IPS-NIHi7 (cell line): Measurements from ENCODE around the gene CHRNE.

ENCODE experiments used
- DNase-seq: peaks from one replicate; pipeline ENCODE4 v3.0.0; 2012; ENCODE audit warnings: mixed read lengths; ENCODE audit errors: extremely low spot score

The CHRNE gene

DNA sequence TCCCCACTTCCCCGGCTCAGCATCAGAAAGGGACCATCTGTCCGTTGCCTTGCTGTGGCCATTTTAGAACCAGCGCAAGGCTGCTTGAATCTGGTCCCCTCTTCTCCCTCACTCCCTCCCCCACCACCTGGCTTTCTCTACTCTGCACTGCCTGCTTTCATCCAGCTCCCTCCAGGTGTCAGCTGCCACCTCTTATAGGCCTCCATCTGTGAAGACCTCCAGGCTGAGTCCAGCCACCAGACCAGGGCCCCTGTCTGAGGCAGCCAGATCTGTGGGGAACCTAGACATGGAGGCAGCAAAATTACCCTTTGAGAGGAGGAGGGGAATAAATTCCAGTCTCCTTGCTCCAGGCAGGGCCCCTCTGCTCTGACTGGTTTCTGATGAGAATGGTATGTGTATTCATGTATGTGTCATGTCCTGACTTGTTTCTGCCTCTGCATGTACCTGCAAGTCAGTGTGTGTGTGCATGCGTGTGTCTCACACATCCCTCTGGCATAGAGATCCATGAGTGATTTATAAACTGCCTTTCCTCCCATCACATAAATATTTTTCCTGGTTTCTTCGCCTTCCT is 48.7 kb downstream of the CHRNE start:
- no peak for DNase-seq

DNA sequence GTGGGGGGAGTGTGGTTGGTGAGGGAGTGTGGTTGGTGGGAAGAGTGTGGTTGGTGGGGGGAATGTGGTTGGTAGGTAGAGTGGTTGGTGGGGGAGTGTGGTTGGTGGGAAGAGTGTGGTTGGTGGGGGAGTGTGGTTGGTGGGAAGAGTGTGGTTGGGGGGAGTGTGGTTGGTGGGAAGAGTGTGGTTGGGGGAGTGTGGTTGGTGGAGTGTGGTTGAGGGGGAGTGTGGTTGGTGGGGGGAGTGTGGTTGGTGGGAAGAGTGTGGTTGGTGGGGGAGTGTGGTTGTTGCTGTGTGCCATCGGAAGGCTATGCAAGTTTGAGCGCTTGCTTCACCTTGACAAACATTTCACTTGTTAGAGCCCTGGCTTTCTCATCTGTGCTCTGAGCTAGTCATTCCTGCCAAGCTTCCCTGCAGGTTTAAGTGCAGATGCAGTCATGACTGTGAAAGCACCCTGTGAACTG is 49.7 kb downstream of the CHRNE start:
- no peak for DNase-seq

DNA sequence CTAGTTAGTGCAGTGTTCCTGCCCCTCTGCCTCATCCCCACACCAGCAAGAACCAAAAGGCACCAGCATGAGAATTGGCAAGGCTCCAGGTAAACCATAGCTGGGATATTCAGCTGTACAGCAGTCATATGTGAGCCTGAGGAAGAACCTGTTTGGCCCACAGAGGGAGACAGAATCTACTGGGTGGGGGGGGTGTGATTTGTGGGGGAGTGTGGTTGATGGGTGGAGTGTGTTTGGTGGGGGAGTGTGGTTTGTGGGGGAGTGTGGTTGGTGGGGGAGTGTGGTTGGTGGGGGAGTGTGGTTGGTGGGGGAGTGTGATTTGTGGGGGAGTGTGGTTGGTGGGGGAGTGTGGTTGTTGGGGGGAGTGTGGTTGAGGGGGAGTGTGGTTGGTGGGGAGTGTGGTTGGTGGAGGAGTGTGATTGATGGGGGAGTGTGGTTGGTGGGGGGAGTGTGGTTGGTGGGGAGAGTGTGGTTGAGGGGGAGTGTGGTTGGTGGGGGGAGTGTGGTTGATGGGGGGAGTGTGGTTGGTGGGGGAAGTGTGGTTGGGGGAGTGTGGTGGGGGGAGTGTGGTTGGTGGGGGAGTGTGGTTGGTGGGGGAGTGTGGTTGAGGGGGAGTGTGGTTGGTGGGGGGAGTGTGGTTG is 50.2 kb downstream of the CHRNE start:
- no peak for DNase-seq

DNA sequence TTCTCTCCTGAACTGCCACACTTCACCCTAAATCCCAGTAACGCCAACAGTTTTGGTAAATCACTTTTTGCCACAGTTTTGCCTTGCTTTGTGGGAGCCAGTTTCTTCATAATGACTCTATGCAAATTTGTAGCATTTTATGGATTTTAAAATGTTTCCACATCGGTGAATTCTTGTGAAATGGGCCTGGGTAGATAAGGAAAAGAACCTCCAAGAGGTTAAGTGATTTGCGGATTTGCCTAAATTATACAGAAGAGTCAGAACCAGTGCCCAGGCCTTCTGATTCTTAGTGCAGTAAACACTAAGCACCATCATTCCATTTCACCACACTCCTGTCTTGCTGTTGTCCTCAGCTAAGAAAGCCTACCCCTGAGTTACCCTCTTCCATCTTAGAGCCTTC is 51.8 kb downstream of the CHRNE start:
- no peak for DNase-seq

DNA sequence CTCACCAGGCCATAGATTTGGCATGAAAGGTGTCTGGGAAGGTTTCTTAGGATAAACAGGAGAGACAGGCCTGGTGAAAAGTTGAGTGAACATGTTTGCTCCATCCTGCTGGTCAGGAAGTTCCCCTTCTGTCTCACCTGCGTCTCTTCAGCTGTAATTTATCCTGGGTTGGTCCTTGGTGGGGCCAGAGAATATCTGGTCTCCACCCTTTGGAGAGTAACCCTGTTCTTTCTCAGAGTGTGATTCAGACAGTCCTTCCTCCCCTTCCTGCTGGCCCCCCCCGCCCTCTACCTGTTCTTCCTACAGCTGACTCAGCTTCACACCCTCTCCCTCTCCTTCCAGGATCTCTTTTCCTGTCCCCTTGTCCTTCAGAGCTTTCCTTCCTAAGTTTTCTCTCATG is 52.7 kb downstream of the CHRNE start:
- no peak for DNase-seq

DNA sequence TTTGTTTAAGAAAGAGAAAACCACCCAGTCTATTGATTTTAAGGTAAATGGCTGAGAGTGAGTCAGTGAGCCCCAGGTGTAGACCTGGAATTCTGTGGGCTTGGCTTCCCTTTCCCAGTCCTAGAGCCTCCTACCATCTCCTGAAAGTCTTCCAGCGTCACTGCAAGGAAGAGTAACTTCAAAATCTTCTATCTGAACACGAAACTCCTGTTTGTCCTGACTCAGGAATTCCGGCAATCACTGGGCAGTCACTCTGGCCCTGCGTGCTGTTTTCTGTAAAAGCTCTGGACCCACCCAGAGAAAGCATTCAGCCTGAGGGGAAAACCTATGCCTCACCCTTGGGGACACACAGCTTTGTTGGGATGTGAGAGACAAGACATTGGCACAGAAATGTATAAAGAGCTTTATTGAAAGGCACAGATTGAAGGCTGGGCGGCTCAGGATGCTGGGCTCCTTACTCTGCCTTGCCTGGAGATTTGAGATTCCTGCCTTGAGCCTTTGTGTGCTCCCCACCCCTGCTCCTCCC is 53.8 kb downstream of the CHRNE start:
- DNase-seq, result no peak
